HG03108 (cell line): ENCODE results near the gene TEKT2.

Source experiments
- ATAC-seq: cut with Tn5 transposase; IDR thresholded peaks from one replicate; pipeline ENCODE4 v1.9.1; 2021; ENCODE audit warnings: moderate library complexity; ENCODE audit not compliant: unreplicated experiment

TEKT2 gene

GRCh38 chr1:36087233-36088123 is 3.6 kb downstream of the TEKT2 start:
- ATAC-seq: no peak

- ATAC-seq: no peak
Measured at GRCh38 chr1:36088265-36088576, 4.3 kb downstream of the TEKT2 start.

- ATAC-seq: peak; percentile 67
Measured at GRCh38 chr1:36088577-36089392, 4.9 kb downstream of the TEKT2 start, which contains the start of gene ADPRS. ADPRS (plus strand) TSS chr1:36088892; CDS start chr1:36088905, 13 bp downstream.

GRCh38 chr1:36089393-36090121 is 5.7 kb downstream of the TEKT2 start:
- ATAC-seq: no peak

- no peak for ATAC-seq
Measured at GRCh38 chr1:36091141-36091540, 7.2 kb downstream of the TEKT2 start.

- no peak for ATAC-seq
Measured at GRCh38 chr1:36091698-36092097, 7.8 kb downstream of the TEKT2 start.

- no peak for ATAC-seq
Measured at GRCh38 chr1:36092166-36092797, 8.4 kb downstream of the TEKT2 start.

- ATAC-seq: no peak
Measured at GRCh38 chr1:36092798-36093185, 8.9 kb downstream of the TEKT2 start.

- ATAC-seq: no peak
Measured at GRCh38 chr1:36093226-36093625, 9.3 kb downstream of the TEKT2 start.

GRCh38 chr1:36093929-36094328 is 10.0 kb downstream of the TEKT2 start:
- ATAC-seq: no peak

GRCh38 chr1:36094621-36095061 is 10.7 kb downstream of the TEKT2 start:
- ATAC-seq: no peak

- no peak for ATAC-seq
Measured at GRCh38 chr1:36095760-36096405, 12.0 kb downstream of the TEKT2 start.

- ATAC-seq: no peak
Measured at GRCh38 chr1:36096500-36097432, 12.9 kb downstream of the TEKT2 start.

- no peak for ATAC-seq
Measured at GRCh38 chr1:36097693-36098585, 14.0 kb downstream of the TEKT2 start.

- ATAC-seq: no peak
Measured at GRCh38 chr1:36098650-36099365, 14.9 kb downstream of the TEKT2 start.

GRCh38 chr1:36099681-36100341 is 15.9 kb downstream of the TEKT2 start:
- no peak for ATAC-seq

GRCh38 chr1:36100376-36100775 is 16.5 kb downstream of the TEKT2 start:
- ATAC-seq: no peak
